AG09319 (cell line): ENCODE results near the gene MARCHF10.

Experiments
- DNase-seq: peaks from one replicate; pipeline ENCODE4 v3.0.0-alpha.2; 2010; ENCODE audit warnings: low read depth; ENCODE audit errors: extremely low read depth
- CTCF ChIP-seq: IDR thresholded peaks from 2 replicates; pipeline ENCODE4 v1.5.1; 2011; ENCODE audit warnings: low read depth, mild to moderate bottlenecking, inconsistent platforms, low read length, moderate library complexity

The MARCHF10 gene

DNA sequence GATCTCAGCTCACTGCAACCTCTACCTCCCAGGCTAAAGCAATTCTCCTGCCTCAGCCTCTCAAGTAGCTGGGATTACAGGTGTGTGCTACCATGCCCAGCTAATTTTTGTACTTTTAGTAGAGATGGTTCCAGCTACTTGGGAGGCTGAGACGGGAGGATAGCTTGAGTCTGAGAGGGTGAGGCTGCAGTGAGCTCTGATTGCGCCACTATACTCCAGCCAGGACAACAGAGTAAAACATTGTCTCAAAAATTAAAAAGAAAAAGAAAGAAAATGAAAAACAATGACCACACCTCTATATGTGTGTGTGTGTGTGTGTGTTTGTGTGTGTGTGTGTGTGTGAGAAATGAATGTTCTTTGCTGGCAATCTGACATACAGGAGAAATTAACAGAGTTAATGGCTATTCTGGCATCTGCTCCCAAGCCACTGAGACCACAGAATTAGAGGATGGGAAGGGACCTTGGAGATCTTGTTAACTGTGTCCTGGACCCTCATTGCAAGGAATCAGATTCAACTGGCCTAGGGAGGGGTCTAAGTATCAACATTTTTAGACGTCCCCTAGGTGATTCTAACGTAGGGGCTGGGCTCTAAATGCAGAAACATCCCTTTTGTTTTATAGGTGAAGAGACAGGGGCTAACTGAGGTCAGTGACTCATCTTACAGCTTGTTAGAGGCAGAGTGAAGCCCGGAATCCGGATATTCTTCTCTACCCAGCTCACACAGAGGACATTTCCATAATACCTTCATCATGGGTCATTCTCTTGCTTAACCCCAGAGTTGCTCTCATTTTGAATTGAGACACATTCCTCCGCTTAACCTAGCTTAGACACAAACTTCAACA, 16.4 kb upstream of the MARCHF10 start:
- DNase-seq = peak; percentile 52
- TF ChIP-seq CTCF = no peak

- no peak for TF ChIP-seq CTCF
- DNase-seq = no peak
Measured at GRCh38 chr17:62823111-62823893, 15.2 kb upstream of the MARCHF10 start.

- no peak for DNase-seq
- no peak for TF ChIP-seq CTCF
Measured at GRCh38 chr17:62822080-62822904, 14.2 kb upstream of the MARCHF10 start.

GRCh38 chr17:62821189-62822079, 13.3 kb upstream of the MARCHF10 start:
- TF ChIP-seq CTCF = no peak
- no peak for DNase-seq

GRCh38 chr17:62819511-62820221, 11.6 kb upstream of the MARCHF10 start:
- DNase-seq = peak; percentile 81
- TF ChIP-seq CTCF = no peak

- no peak for DNase-seq
- no peak for TF ChIP-seq CTCF
Measured at GRCh38 chr17:62818526-62818925, 10.4 kb upstream of the MARCHF10 start.
